Smooth muscle cell (in vitro differentiated cells): ENCODE results near the gene GUCD1. TPM values are rescaled to one million over a fixed set of nuclear protein-coding genes. Genes with fewer than 3 reads are reported as not detected.
A peak's percentile ranks its signal among the peaks of the same experiment; 100 is the strongest.

Experiments used
- DNase-seq: peaks from one replicate; lab custom pipeline; 2025; ENCODE audit not compliant: unreplicated experiment; lab: John Stamatoyannopoulos, UW
- H2AFZ ChIP-seq: fragments of 200-600 bp; sonication (generic); 2 replicates; pipeline ENCODE4 v1.6.0; 2016; ENCODE audit warnings: antibody characterized with exemption, low read depth, mild to moderate bottlenecking
- H3F3A ChIP-seq: fragments of 200-600 bp; sonication (generic); 2 replicates; pipeline ENCODE4 v1.6.0; 2017; ENCODE audit warnings: antibody characterized with exemption, low read depth
- H3K27ac ChIP-seq: fragments of 200-600 bp; sonication (generic); 2 replicates; pipeline ENCODE4 v1.5.1; 2016; ENCODE audit warnings: low read depth, mild to moderate bottlenecking
- H3K27me3 ChIP-seq: fragments of 200-600 bp; sonication (generic); 2 replicates; pipeline ENCODE4 v1.6.1; 2016; ENCODE audit warnings: low read depth, mild to moderate bottlenecking
- H3K36me3 ChIP-seq: fragments of 200-600 bp; sonication (generic); 2 replicates; pipeline ENCODE4 v1.5.1; 2016; ENCODE audit warnings: low read depth
- H3K4me1 ChIP-seq: fragments of 200-600 bp; sonication (generic); 2 replicates; pipeline ENCODE4 v1.5.1; 2016; ENCODE audit warnings: low read depth
- H3K4me2 ChIP-seq: fragments of 200-600 bp; sonication (generic); 2 replicates; pipeline ENCODE4 v1.6.0; 2016; ENCODE audit warnings: mild to moderate bottlenecking
- H3K4me3 ChIP-seq: fragments of 200-600 bp; sonication (generic); 2 replicates; pipeline ENCODE4 v1.5.1; 2016; ENCODE audit warnings: mild to moderate bottlenecking
- H3K79me2 ChIP-seq: fragments of 200-600 bp; sonication (generic); 2 replicates; pipeline ENCODE4 v1.6.0; 2016; ENCODE audit warnings: low read depth, mild to moderate bottlenecking
- H3K9ac ChIP-seq: fragments of 200-600 bp; sonication (generic); 2 replicates; pipeline ENCODE4 v1.6.0; 2016; ENCODE audit warnings: low read depth
- H3K9me3 ChIP-seq: fragments of 200-600 bp; sonication (generic); replicated peaks from 2 replicates; pipeline ENCODE4 v1.5.1; 2016; ENCODE audit warnings: low read depth
- H4K20me1 ChIP-seq: fragments of 200-600 bp; sonication (generic); 2 replicates; pipeline ENCODE4 v1.6.0; 2016; ENCODE audit warnings: low read depth
- CTCF ChIP-seq: fragments of 200-600 bp; sonication (generic); IDR thresholded peaks from 2 replicates; pipeline ENCODE4 v1.5.1; 2017; ENCODE audit warnings: borderline replicate concordance, mild to moderate bottlenecking, antibody characterized with exemption; ENCODE audit not compliant: insufficient read depth, poor library complexity, severe bottlenecking
- WGBS: methylation state at CpG from one replicate; pipeline ENCODE4 v1.1.7; 2016; ENCODE audit warnings: low lambda C conversion rate; 5-methylcytosine and 5-hydroxymethylcytosine counted together
- polyA plus RNA-seq: library from polyadenylated mRNA; unstranded; fragments of >200 nt; fragmentation: Nextera tagmentation; extraction: Ambion mirVana; gene quantifications from 2 replicates; pipeline ENCODE4 v1.2.1, GENCODE V29; 2016
- total RNA-seq: library from RNA; depleted of rRNA; stranded (reverse); fragments of >200 nt; gene quantifications from 2 replicates; pipeline ENCODE4 v1.2.3, GENCODE V29; 2014

Gene GUCD1
- total and polyA plus RNA-seq, 2 experiments from 2014 or later = 54.3 to 56.0 TPM

- H3K4me2 ChIP-seq = no peak overlapping the region
- H3K9me3 ChIP-seq = no peaks in the 10 kb centered on the region
- no peak overlapping the region for H3K4me3 ChIP-seq
- no peaks in the 10 kb centered on the region for H3K36me3 ChIP-seq
- WGBS = 86% methylated on average over 3 of the region's 3 CpGs
- no peaks in the 10 kb centered on the region for H3K79me2 ChIP-seq
- H3K27ac ChIP-seq = no peak overlapping the region
- no peak for DNase-seq
- H4K20me1 ChIP-seq = no peaks in the 10 kb centered on the region
- H3F3A ChIP-seq = peaks cover 4% of the 10 kb centered on the region
- H2AFZ ChIP-seq = no peak overlapping the region
- peaks cover 10% of the 10 kb centered on the region for H3K27me3 ChIP-seq
- no peak for TF ChIP-seq CTCF
- H3K4me1 ChIP-seq = peaks cover 11% of the 10 kb centered on the region
- H3K9ac ChIP-seq = no peak overlapping the region
Observed at GRCh38 chr22:24512043-24512442, 42.9 kb downstream of the GUCD1 start.

DNA sequence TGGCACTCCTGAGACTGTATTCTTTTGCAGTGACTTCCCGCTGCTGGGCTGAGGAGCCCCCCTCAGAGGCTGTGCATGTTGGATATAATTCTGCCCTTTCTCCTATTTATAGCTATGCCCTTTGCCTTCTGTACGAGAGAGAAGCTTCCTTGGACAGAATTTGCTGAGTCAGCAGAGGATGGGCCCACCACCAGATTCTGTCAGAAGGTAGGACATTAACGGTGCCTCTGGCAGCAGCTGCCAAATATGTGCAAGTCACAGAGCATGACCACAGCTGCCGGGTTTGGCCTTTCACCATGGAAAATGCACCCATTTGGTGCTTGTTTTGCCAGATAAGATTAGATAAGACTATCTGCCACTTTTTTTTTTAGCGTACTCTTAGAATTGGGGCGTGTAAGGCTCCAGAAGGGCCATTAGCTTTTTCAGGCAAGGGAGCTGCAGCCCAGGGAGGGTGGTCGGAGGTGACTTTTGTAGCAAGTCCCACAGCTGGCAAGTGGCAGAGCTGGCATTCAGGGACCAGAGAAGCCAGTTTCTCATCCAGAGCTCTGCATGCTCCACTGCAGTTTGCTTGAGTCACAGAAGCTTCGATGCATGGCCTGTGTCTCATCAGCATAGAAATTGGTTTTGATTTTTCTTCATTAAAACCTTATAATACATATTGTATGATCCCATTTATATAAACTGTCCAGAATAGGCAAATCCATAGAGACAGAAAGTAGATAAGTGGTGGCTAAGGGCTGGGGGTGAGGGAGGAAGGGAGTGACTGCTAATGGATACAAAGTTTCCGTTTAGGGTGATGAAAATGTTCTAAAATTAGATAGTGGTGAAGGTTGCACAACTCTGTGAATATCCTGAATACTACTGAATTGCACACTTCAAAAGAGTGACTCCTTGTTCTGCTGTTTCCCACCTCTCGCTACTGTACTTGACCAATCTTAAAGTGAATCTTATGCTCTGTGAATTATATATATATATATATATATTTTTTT is 44.0 kb downstream of the GUCD1 start:
- H3K4me2 ChIP-seq = peak overlapping the region; percentile 17
- 54% methylated on average over 10 of the region's 10 CpGs for WGBS
- no peaks in the 10 kb centered on the region for H4K20me1 ChIP-seq

GRCh38 chr22:24507716-24508115 is 47.2 kb downstream of the GUCD1 start:
- DNase-seq = no peak
- WGBS = 36% methylated on average over 7 of the region's 7 CpGs
- H3K79me2 ChIP-seq = no peaks in the 10 kb centered on the region
- H3K27me3 ChIP-seq = peaks cover 8% of the 10 kb centered on the region
- H3K27ac ChIP-seq = no peak overlapping the region
- no peaks in the 10 kb centered on the region for H3F3A ChIP-seq
- H3K4me2 ChIP-seq = peak overlapping the region; percentile 12
- H3K4me3 ChIP-seq = no peak overlapping the region
- no peak overlapping the region for H3K9ac ChIP-seq
- no peaks in the 10 kb centered on the region for H3K36me3 ChIP-seq
- H2AFZ ChIP-seq = no peak overlapping the region
- H3K9me3 ChIP-seq = no peaks in the 10 kb centered on the region
- H3K4me1 ChIP-seq = peaks cover 13% of the 10 kb centered on the region
- no peak for TF ChIP-seq CTCF
- H4K20me1 ChIP-seq = no peaks in the 10 kb centered on the region

More for the DNA sequence above, 44.0 kb downstream of the GUCD1 start:
- peaks cover 2% of the 10 kb centered on the region for H3F3A ChIP-seq
- TF ChIP-seq CTCF = no peak
- H3K36me3 ChIP-seq = no peaks in the 10 kb centered on the region
- no peak overlapping the region for H3K27ac ChIP-seq
- H3K27me3 ChIP-seq = peaks cover 10% of the 10 kb centered on the region
- H3K4me1 ChIP-seq = peaks cover 13% of the 10 kb centered on the region
- no peaks in the 10 kb centered on the region for H3K79me2 ChIP-seq
- DNase-seq = no peak
- no peak overlapping the region for H3K4me3 ChIP-seq
- no peak overlapping the region for H2AFZ ChIP-seq
- H3K9me3 ChIP-seq = no peaks in the 10 kb centered on the region
- no peak overlapping the region for H3K9ac ChIP-seq
